ENCODE data around the gene PTPRU.

DNA sequence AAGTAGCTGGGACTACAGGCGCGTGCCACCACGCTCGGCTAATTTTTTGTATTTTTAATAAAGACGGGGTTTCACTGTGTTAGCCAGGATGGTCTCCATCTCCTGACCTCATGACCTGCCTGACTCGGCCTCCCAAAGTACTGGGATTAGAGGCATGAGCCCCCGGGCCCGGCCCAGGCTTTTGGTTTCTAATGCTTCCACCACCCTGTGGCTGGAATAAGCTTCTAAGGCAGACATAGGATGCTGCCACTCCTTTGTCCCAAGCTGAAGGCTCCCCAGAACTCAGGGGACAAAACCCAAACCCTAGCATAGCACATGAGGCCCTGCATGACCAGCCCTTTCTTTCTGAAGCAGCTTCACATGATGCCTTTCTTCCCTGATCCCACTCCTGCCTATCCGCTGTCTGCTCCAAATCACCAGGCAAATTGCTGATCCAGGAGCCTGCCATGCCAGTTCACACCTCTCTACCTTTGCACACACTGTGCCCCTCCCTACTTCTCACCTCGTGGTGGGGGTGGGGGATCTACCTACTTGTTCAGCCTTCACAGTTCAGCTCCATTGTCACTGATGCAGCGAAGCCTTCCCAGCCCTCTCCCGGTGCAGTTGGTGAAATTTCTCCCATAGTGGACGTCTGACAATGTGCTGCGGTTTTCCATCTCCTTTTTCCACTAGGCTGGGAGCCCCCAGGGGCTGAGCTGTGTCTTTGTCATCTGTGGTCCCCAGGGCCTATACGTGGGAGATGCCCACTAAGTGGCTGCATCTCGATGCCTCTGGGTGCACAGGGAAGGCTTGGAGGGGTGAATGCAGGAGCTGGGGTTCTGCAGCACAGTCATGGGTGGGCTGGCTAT is 6.9 kb downstream of the PTPRU start:
- TF ChIP-seq, protein P1, sequence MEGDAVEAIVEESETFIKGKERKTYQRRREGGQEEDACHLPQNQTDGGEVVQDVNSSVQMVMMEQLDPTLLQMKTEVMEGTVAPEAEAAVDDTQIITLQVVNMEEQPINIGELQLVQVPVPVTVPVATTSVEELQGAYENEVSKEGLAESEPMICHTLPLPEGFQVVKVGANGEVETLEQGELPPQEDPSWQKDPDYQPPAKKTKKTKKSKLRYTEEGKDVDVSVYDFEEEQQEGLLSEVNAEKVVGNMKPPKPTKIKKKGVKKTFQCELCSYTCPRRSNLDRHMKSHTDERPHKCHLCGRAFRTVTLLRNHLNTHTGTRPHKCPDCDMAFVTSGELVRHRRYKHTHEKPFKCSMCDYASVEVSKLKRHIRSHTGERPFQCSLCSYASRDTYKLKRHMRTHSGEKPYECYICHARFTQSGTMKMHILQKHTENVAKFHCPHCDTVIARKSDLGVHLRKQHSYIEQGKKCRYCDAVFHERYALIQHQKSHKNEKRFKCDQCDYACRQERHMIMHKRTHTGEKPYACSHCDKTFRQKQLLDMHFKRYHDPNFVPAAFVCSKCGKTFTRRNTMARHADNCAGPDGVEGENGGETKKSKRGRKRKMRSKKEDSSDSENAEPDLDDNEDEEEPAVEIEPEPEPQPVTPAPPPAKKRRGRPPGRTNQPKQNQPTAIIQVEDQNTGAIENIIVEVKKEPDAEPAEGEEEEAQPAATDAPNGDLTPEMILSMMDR (IDR thresholded peaks at IDR 0.05), result no peak
- TF ChIP-seq POLR2A (IDR thresholded peaks at IDR 0.05), result no peak
